22Rv1 (cell line): ENCODE data around the gene GRAMD4.

ENCODE experiments used
- CTCF ChIP-seq: fragments of 450-650 bp; IDR thresholded peaks from 2 replicates; pipeline ENCODE4 v1.5.1; 2017; ENCODE audit warnings: mild to moderate bottlenecking
- ZFX ChIP-seq: fragments of 450-650 bp; IDR thresholded peaks from 2 replicates; pipeline ENCODE4 v1.6.1; 2017; ENCODE audit warnings: antibody characterized with exemption, borderline replicate concordance

GRCh38 chr22:46688949-46689348 is 68.8 kb downstream of the GRAMD4 start:
- TF ChIP-seq CTCF (no peak), ZFX (no peak)
